ENCODE results near the gene CNTNAP2. TPM values are rescaled to one million over a fixed set of nuclear protein-coding genes. Genes with fewer than 3 reads are reported as not detected.

Gene CNTNAP2
- total and polyA plus RNA-seq, 4 donors, result 0.14 to 2.3 (median 1.1) TPM

DNA sequence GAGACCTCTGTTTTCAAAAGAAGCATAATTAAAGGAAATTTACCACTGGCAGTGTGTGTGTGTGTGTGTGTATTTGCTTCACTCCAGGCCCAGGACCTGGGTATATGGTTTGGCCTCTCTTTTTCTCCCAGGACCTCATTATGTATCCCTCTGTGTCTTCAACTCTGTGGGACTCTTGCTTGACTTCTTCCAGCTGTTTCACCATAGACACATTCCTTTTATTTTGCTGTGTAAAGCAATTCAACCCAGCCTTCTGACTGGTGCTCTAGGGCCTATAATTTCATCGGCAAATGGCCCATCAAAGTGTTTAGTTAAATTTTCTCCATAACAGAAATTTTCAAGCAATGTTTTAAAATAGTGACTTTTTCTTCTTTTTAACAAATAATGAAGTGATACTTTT, 954.3 kb downstream of the CNTNAP2 start (continued):
- TF ChIP-seq SP1 (IDR thresholded peaks at IDR 0.05), result no peak
- TF ChIP-seq, protein P1, sequence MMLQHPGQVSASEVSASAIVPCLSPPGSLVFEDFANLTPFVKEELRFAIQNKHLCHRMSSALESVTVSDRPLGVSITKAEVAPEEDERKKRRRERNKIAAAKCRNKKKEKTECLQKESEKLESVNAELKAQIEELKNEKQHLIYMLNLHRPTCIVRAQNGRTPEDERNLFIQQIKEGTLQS (IDR thresholded peaks at IDR 0.05), result no peak

DNA sequence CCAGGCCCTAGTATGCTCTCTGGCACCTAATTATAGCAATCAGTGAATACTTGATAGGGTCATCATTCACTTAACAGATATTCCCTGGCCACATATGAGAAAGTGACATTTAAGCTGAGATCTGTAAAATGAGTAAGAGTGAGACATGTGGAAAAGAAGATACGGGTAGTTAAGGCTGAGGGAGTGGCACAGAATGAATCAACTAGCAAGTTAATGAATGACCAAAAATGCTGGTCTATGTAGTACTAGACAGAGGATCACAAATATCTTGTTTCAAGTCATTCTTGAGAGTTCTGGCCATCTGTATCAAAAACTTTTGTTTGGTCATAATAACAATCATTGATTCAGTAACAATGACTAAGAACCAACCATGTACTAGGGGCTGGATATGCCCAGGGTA, 954.9 kb downstream of the CNTNAP2 start:
- H3K36me3 ChIP-seq (ENCODE audit: control insufficient read depth in 4 of 4, insufficient read depth in 3 of 4, low read depth in 1 of 4, low read length in 3 of 4), result no peaks in the 10 kb centered on the region
- no peak overlapping the region for H3K4me3 ChIP-seq (ENCODE audit: low read depth in 1 of 3, low read length in 3 of 3)
- TF ChIP-seq ZBTB33 (IDR thresholded peaks at IDR 0.05) (no peak), YY1 (IDR thresholded peaks at IDR 0.05) (no peak), GABPA (IDR thresholded peaks at IDR 0.05 in 1 of 2, conservative IDR thresholded peaks at IDR 0.05 in 1 of 2) (no peak), RAD21 (IDR thresholded peaks at IDR 0.05) (no peak), SP1 (IDR thresholded peaks at IDR 0.05) (no peak), NR2F2 (IDR thresholded peaks at IDR 0.05) (no peak), FOXA2 (IDR thresholded peaks at IDR 0.05) (no peak), JUND (IDR thresholded peaks at IDR 0.05) (no peak), RXRA (IDR thresholded peaks at IDR 0.05) (no peak), EGR1 (IDR thresholded peaks at IDR 0.05; ENCODE audit: low read depth in 2 of 2) (no peak), HNF4A (conservative IDR thresholded peaks at IDR 0.05) (no peak), HNF4G (IDR thresholded peaks at IDR 0.05) (no peak), TAF1 (conservative IDR thresholded peaks at IDR 0.05) (no peak), FOXA1 (IDR thresholded peaks at IDR 0.05) (no peak)
- TF ChIP-seq, protein P2, sequence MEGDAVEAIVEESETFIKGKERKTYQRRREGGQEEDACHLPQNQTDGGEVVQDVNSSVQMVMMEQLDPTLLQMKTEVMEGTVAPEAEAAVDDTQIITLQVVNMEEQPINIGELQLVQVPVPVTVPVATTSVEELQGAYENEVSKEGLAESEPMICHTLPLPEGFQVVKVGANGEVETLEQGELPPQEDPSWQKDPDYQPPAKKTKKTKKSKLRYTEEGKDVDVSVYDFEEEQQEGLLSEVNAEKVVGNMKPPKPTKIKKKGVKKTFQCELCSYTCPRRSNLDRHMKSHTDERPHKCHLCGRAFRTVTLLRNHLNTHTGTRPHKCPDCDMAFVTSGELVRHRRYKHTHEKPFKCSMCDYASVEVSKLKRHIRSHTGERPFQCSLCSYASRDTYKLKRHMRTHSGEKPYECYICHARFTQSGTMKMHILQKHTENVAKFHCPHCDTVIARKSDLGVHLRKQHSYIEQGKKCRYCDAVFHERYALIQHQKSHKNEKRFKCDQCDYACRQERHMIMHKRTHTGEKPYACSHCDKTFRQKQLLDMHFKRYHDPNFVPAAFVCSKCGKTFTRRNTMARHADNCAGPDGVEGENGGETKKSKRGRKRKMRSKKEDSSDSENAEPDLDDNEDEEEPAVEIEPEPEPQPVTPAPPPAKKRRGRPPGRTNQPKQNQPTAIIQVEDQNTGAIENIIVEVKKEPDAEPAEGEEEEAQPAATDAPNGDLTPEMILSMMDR (IDR thresholded peaks at IDR 0.05; ENCODE audit: low read depth, low read length, missing input control), result no peak
- TF ChIP-seq, protein P3, sequence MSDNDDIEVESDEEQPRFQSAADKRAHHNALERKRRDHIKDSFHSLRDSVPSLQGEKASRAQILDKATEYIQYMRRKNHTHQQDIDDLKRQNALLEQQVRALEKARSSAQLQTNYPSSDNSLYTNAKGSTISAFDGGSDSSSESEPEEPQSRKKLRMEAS (IDR thresholded peaks at IDR 0.05), result no peak
- TF ChIP-seq, protein P1 (IDR thresholded peaks at IDR 0.05), result no peak
- TF ChIP-seq, protein P4, sequence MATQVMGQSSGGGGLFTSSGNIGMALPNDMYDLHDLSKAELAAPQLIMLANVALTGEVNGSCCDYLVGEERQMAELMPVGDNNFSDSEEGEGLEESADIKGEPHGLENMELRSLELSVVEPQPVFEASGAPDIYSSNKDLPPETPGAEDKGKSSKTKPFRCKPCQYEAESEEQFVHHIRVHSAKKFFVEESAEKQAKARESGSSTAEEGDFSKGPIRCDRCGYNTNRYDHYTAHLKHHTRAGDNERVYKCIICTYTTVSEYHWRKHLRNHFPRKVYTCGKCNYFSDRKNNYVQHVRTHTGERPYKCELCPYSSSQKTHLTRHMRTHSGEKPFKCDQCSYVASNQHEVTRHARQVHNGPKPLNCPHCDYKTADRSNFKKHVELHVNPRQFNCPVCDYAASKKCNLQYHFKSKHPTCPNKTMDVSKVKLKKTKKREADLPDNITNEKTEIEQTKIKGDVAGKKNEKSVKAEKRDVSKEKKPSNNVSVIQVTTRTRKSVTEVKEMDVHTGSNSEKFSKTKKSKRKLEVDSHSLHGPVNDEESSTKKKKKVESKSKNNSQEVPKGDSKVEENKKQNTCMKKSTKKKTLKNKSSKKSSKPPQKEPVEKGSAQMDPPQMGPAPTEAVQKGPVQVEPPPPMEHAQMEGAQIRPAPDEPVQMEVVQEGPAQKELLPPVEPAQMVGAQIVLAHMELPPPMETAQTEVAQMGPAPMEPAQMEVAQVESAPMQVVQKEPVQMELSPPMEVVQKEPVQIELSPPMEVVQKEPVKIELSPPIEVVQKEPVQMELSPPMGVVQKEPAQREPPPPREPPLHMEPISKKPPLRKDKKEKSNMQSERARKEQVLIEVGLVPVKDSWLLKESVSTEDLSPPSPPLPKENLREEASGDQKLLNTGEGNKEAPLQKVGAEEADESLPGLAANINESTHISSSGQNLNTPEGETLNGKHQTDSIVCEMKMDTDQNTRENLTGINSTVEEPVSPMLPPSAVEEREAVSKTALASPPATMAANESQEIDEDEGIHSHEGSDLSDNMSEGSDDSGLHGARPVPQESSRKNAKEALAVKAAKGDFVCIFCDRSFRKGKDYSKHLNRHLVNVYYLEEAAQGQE (IDR thresholded peaks at IDR 0.05), result no peak
- peaks cover 0 to 3% (median 0%) of the 10 kb centered on the region in 4 donors for H3K27me3 ChIP-seq (ENCODE audit: control insufficient read depth in 4 of 4, insufficient read depth in 4 of 4, low read length in 3 of 4)
- no peaks in the 10 kb centered on the region for H3K4me1 ChIP-seq (ENCODE audit: control insufficient read depth in 4 of 4, insufficient read depth in 4 of 4, low read length in 3 of 4)
- H3K9ac ChIP-seq (ENCODE audit: low read depth in 1 of 2, low read length in 2 of 2), result no peak overlapping the region
- DNase-seq (ENCODE audit: low spot score), result no peak
- no peak overlapping the region for H3K27ac ChIP-seq (ENCODE audit: low read depth in 1 of 2, low read length in 2 of 2)
- WGBS, result 49% methylated on average over 1 of the region's 1 CpG
- H3K9me3 ChIP-seq (ENCODE audit: control insufficient read depth in 4 of 4, low read length in 3 of 4), result no peaks in the 10 kb centered on the region
